ENCODE measurements around the gene USP54. TPM values are rescaled to one million over a fixed set of nuclear protein-coding genes. Genes with fewer than 3 reads are reported as not detected.

The USP54 gene
- total and polyA plus RNA-seq, 2 donors (not counting 3 experiments of a cell fraction or from before 2014, with no cell fraction given): 9.3 to 14.2 TPM

GRCh38 chr10:73534857-73535256 lies 56.3 kb downstream of the USP54 start:
- ChIA-PET CTCF (no interaction called here), POLR2A (no interaction called here)
- BruUV-seq (replicated peaks): no TSS peak
- TF ChIP-seq EZH2 (IDR thresholded peaks at IDR 0.05; ENCODE audit: borderline replicate concordance, low read depth, low read length, severe bottlenecking) (no peak), POLR2A (IDR thresholded peaks at IDR 0.05; ENCODE audit: low read depth, low read length) (no peak), POLR2AphosphoS5 (IDR thresholded peaks at IDR 0.05; ENCODE audit: insufficient read depth, low read depth, low read length) (no peak), GATA2 (IDR thresholded peaks at IDR 0.05; ENCODE audit: insufficient read depth, insufficient read length, low read depth, low read length) (no peak), CTCF (IDR thresholded peaks at IDR 0.05; ENCODE audit: extremely low read depth in 1 of 2, insufficient read depth in 1 of 2, low read depth in 1 of 2, low read length in 2 of 2) (no peak), FOS (IDR thresholded peaks at IDR 0.05; ENCODE audit: borderline replicate concordance, insufficient read depth, low read length) (no peak)
- Histone ChIP-seq H3K79me2 (ENCODE audit: control insufficient read depth, insufficient read depth, low read length) (no peaks in the 10 kb centered on the region), H2AFZ (ENCODE audit: low read depth, low read length) (no peak overlapping the region), H3K36me3 (ENCODE audit: control insufficient read depth in 2 of 2, extremely low read depth in 1 of 2, insufficient read depth in 2 of 2, low read length in 2 of 2) (no peaks in the 10 kb centered on the region), H3K27me3 (ENCODE audit: control insufficient read depth in 2 of 2, insufficient read depth in 2 of 2, low read length in 2 of 2) (no peaks in the 10 kb centered on the region), H3K9me1 (replicated peaks; ENCODE audit: control insufficient read depth, extremely low read depth, insufficient read depth, low read length) (no peaks in the 10 kb centered on the region), H4K20me1 (replicated peaks; ENCODE audit: control insufficient read depth, extremely low read depth, insufficient read depth, low read length) (no peaks in the 10 kb centered on the region), H3K27ac (ENCODE audit: insufficient read depth, low read depth, low read length) (no peak overlapping the region), H3K4me3 (replicated peaks in 1 of 3; ENCODE audit: insufficient read depth in 1 of 3, low read depth in 1 of 3, low read length in 3 of 3) (no peak overlapping the region), H3K4me2 (ENCODE audit: insufficient read depth, low read length) (no peak overlapping the region), H3K4me1 (ENCODE audit: control insufficient read depth, extremely low read depth, insufficient read depth, low read length) (no peaks in the 10 kb centered on the region), H3K9me3 (replicated peaks; ENCODE audit: control insufficient read depth, insufficient read depth, low read length) (no peaks in the 10 kb centered on the region), H3K9ac (replicated peaks; ENCODE audit: extremely low read depth, insufficient read depth, low read length) (no peak overlapping the region)
- intact Hi-C loops (cut with micrococcal nuclease) (no loop called here), dilution Hi-C loops (cut with MboI; ENCODE audit: extremely low pct_ligation_motif_present, low sequenced_read_pairs) (loop anchor here (10.0 kb wide), 1 partner anchor 90 kb away; no protein-coding TSS in a partner anchor)
- DNase-seq (ENCODE audit: low read depth, low spot score): no peak
- no peak for FAIRE-seq

Measured in endothelial cell of umbilical vein (primary cell).